Testis (tissue), 2 donors: ENCODE measurements around the gene CCDC175.

Experiments
- CTCF ChIP-seq, 3 experiments: fragments of 450-650 bp in 2 of 3; fragments of 200-600 bp in 1 of 3; sonication (generic) in 1 of 3; IDR thresholded peaks; one replicate each; pipeline ENCODE4 v1.5.1; 2016 to 2019; ENCODE audit warnings: antibody characterized with exemption in 3 of 3, mild to moderate bottlenecking in 2 of 3, moderate library complexity in 1 of 3
- POLR2A ChIP-seq: fragments of 450-650 bp; IDR thresholded peaks from one replicate; pipeline ENCODE4 v1.6.1; 2017; ENCODE audit warnings: antibody characterized with exemption, mild to moderate bottlenecking, moderate library complexity

GRCh38 chr14:59492384-59492783 is 84.2 kb downstream of the CCDC175 start:
- TF ChIP-seq CTCF (IDR thresholded peaks at IDR 0.05) (no peak), POLR2A (no peak)
